Ovary (tissue), 3 donors: ENCODE measurements around the gene IL6.

Experiments
- CTCF ChIP-seq, 3 donors: fragments of 450-650 bp in 2 of 3; fragments of 200-600 bp in 1 of 3; IDR thresholded peaks; one replicate each; pipeline versions ENCODE4 v1.5.1 to v1.8.0; 2016 to 2022; ENCODE audit warnings: antibody characterized with exemption in 3 of 3, mild to moderate bottlenecking in 1 of 3
- EP300 ChIP-seq: sonication (generic); formaldehyde crosslinking; IDR thresholded peaks from one replicate; pipeline ENCODE4 v1.6.1; 2017; ENCODE audit warnings: antibody characterized with exemption
- POLR2A ChIP-seq: fragments of 450-650 bp; IDR thresholded peaks from one replicate; pipeline ENCODE4 v1.6.1; 2017; ENCODE audit warnings: antibody characterized with exemption, mild to moderate bottlenecking, moderate library complexity
- donor health status: DM: no; HTN: no; CAD: no.

DNA sequence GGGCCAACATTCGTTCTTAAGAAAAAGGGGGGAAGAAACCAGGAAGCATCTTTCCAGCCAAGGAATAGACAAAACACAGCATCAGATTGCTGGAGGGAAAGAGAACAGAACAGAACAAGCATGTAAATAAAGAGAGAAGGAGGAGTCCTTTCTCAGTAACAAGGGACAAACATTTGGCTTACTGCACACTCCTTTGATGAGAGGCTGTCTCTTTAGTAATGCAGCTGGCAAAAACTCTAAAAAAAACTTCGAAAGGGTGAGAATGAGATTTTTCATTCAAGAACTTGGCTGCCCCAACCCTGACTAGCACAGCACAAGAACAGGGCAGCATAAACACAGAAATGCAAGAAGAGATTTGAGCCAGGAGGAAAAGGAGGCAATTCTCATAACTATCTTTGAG, 38.9 kb upstream of the IL6 start:
- TF ChIP-seq CTCF (IDR thresholded peaks at IDR 0.05) (no peak), POLR2A (no peak), EP300 (no peak)
